Peyer's patch (tissue), 4 donors: ENCODE measurements around the gene MTCL1. TPM values are rescaled to one million over a fixed set of nuclear protein-coding genes. Genes with fewer than 3 reads are reported as not detected.

Experiments used
- DNase-seq, 3 donors: peaks; one replicate each; pipeline ENCODE4 v3.0.0-alpha.2; 2017 to 2019
- H3K27ac ChIP-seq, 4 donors: fragments of 200-600 bp; sonication (generic); one replicate each; pipeline ENCODE4 v1.5.1; 2016 to 2019
- H3K27me3 ChIP-seq, 2 donors: fragments of 200-600 bp; sonication (generic); one replicate each; pipeline ENCODE4 v1.5.1; 2019
- H3K36me3 ChIP-seq, 3 donors: fragments of 200-600 bp; sonication (generic); one replicate each; pipeline ENCODE4 v1.5.1; 2016 to 2019
- H3K4me1 ChIP-seq, 4 donors: fragments of 200-600 bp; sonication (generic); one replicate each; pipeline ENCODE4 v1.5.1; 2016 to 2019
- H3K4me3 ChIP-seq, 4 donors: fragments of 200-600 bp; sonication (generic); 1 replicate in 3 of 4; 2 replicates in 1 of 4; pipeline ENCODE4 v1.5.1; 2016 to 2019; ENCODE audit warnings: mild to moderate bottlenecking in 1 of 4
- H3K9me3 ChIP-seq, 4 donors: fragments of 200-600 bp; sonication (generic); one replicate each; pipeline ENCODE4 v1.5.1; 2016 to 2019; ENCODE audit warnings: mild to moderate bottlenecking in 1 of 4
- CTCF ChIP-seq, 6 experiments: fragments of 450-650 bp in 4 of 6; fragments of 200-600 bp in 2 of 6; sonication (generic) in 1 of 6; IDR thresholded peaks; one replicate each; pipeline ENCODE4 v1.5.1; 2017 to 2019; ENCODE audit warnings: antibody characterized with exemption in 6 of 6, mild to moderate bottlenecking in 3 of 6, moderate library complexity in 1 of 6
- POLR2A ChIP-seq, 2 donors: fragments of 450-650 bp; IDR thresholded peaks; one replicate each; pipeline ENCODE4 v1.5.1; 2017; ENCODE audit warnings: antibody characterized with exemption in 2 of 2, mild to moderate bottlenecking in 2 of 2, moderate library complexity in 2 of 2
- total RNA-seq, 4 donors: library from RNA; depleted of rRNA; stranded (reverse); fragments of >200 nt; gene quantifications; one replicate each; pipeline ENCODE4 v1.1.0, GENCODE V29; 2016

The MTCL1 gene
- total RNA-seq, 4 donors from 2014 or later, result 4.2 to 27.2 (median 6.3) TPM

- no peaks in the 10 kb centered on the region for H3K9me3 ChIP-seq
- H3K27ac ChIP-seq, result no peak overlapping the region
- TF ChIP-seq POLR2A (IDR thresholded peaks at IDR 0.05) (no peak), CTCF (IDR thresholded peaks at IDR 0.05) (no peak)
- no peak overlapping the region for H3K4me3 ChIP-seq
- no peaks in the 10 kb centered on the region for H3K4me1 ChIP-seq
- no peak for DNase-seq
- H3K27me3 ChIP-seq, result no peaks in the 10 kb centered on the region
- no peaks in the 10 kb centered on the region for H3K36me3 ChIP-seq
These were observed 37.0 kb upstream of the MTCL1 start for GRCh38 chr18:8668381-8668780.

- Histone ChIP-seq H3K4me3 (no peak overlapping the region), H3K4me1 (no peaks in the 10 kb centered on the region), H3K36me3 (no peaks in the 10 kb centered on the region), H3K9me3 (no peaks in the 10 kb centered on the region), H3K27ac (no peak overlapping the region), H3K27me3 (no peaks in the 10 kb centered on the region)
- TF ChIP-seq CTCF (IDR thresholded peaks at IDR 0.05) (no peak), POLR2A (IDR thresholded peaks at IDR 0.05) (no peak)
- DNase-seq, result no peak
These were observed 35.8 kb upstream of the MTCL1 start for GRCh38 chr18:8669571-8669970.

- TF ChIP-seq CTCF (IDR thresholded peaks at IDR 0.05), result no peak
- no peak for TF ChIP-seq POLR2A (IDR thresholded peaks at IDR 0.05)
- no peak for DNase-seq
- no peak overlapping the region for H3K4me3 ChIP-seq
- no peaks in the 10 kb centered on the region for H3K27me3 ChIP-seq
- no peaks in the 10 kb centered on the region for H3K36me3 ChIP-seq
- H3K4me1 ChIP-seq, result no peaks in the 10 kb centered on the region
- H3K27ac ChIP-seq, result no peak overlapping the region
- no peaks in the 10 kb centered on the region for H3K9me3 ChIP-seq
These were observed 31.8 kb upstream of the MTCL1 start for GRCh38 chr18:8673256-8674209.

GRCh38 chr18:8675057-8675456 lies 30.3 kb upstream of the MTCL1 start:
- DNase-seq, result no peak
- Histone ChIP-seq H3K27ac (no peak overlapping the region), H3K4me1 (no peaks in the 10 kb centered on the region)

GRCh38 chr18:8681196-8681595 lies 24.2 kb upstream of the MTCL1 start:
- no peak for DNase-seq
- H3K9me3 ChIP-seq, result no peaks in the 10 kb centered on the region
- no peak overlapping the region for H3K27ac ChIP-seq
- H3K27me3 ChIP-seq, result no peaks in the 10 kb centered on the region
- H3K4me3 ChIP-seq, result no peak overlapping the region
- TF ChIP-seq POLR2A (IDR thresholded peaks at IDR 0.05) (no peak), CTCF (IDR thresholded peaks at IDR 0.05) (no peak)
- no peaks in the 10 kb centered on the region for H3K36me3 ChIP-seq
- H3K4me1 ChIP-seq, result no peaks in the 10 kb centered on the region

More at GRCh38 chr18:8675057-8675456, 30.3 kb upstream of the MTCL1 start:
- H3K27me3 ChIP-seq, result no peaks in the 10 kb centered on the region
- TF ChIP-seq POLR2A (IDR thresholded peaks at IDR 0.05), result no peak
- no peak for TF ChIP-seq CTCF (IDR thresholded peaks at IDR 0.05)
- H3K4me3 ChIP-seq, result no peak overlapping the region
- H3K9me3 ChIP-seq, result no peaks in the 10 kb centered on the region
- H3K36me3 ChIP-seq, result no peaks in the 10 kb centered on the region
